NCI-H1417 treated with DMSO at 0.1 percent for 48 hours (cell line): ENCODE data around the gene DPPA5.
"Not testable (repeated sequence)": the region's sequence is repeated elsewhere in the genome, so short reads cannot be mapped to it uniquely, and the experiment has no call there.

Experiments used
- DNase-seq: peaks from one replicate; lab custom pipeline; 2025; lab: John Stamatoyannopoulos, UW

The DPPA5 gene, protein sequence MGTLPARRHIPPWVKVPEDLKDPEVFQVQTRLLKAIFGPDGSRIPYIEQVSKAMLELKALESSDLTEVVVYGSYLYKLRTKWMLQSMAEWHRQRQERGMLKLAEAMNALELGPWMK

DNA sequence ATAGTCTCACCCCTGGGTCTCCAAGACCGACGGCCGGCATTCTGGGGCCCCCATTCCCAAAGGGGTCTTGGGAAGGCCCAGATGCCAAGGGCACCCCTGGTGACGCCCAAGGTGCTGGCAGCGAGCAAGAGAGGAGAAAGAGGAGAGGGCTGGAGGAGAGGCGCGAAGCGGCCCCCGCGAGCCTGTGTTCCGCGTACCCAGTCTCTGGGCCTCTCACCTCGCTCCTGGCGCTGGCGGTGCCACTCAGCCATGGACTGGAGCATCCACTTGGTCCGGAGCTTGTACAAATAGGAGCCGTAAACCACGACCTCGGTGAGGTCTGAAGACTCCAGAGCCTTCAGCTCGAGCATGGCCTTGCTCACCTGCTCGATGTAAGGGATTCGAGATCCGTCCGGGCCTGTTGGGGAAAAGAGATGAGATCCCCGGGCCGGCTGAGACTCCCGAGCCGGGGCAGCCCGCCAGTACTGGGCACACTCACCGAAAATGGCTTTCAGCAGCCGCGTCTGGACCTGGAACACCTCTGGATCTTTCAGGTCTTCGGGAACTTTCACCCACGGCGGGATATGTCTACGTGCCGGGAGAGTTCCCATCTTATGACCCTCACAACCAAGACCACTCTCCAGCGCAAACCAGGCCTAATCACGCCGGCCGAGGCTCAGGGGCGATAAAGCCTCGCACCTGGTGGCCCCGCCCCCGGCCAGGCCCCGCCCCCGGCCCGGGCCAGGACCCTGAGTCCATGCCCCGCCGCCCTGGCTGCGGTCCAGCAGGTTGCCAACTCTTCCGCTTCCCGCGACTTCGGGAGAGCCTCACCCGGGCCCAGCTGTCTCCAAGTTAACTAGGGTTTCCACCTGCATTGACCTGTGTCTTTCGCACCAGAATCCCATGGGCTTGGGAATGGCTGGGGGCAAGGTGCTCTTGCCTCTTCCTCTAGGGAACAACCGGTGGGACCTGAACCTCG is at the start of gene DPPA5:
Gene DPPA5 (minus strand): TSS at position 641 of the 958 bp plus-strand sequence. CDS start 51 bp downstream, at position 590.
- no peak for DNase-seq

DNA sequence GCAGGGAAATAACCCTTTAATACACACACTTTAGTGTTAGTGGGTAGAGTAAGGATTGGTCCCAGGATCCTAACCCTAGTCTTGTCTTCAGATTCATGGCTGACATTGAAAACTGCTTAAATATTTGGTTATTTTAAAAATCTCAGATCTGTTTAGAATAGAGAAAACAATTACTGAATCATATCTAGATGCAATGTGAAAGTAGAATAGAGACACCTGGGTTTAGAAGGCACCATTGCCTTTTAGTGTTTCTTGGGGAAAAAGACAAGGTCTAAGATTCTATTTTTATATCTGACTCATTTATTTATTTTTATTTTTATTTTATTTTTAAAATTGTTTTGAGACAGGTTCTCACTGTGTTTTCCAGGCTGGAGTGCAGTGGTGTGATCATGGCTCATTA is 46.6 kb upstream of the DPPA5 start:
- DNase-seq = no peak

DNA sequence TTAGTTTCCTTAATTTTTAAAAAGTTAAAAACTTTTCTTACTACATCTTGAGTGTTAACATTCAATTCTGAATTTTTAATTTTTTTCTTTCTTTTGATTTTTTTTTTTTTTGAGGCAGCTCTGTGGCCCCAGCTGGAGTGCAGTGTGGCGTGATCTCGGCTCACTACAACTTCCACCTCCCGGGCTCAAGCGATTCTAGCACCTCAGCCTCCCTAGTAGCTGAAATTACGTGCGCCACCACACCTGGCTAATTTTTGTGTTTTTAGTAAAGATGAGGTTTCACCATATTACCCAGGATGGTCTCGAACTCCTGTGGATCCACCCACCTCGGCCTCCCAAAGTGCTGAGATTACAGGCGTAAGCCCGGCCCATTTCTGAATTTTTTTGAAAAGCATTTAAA is 41.8 kb upstream of the DPPA5 start:
- no peak for DNase-seq

DNA sequence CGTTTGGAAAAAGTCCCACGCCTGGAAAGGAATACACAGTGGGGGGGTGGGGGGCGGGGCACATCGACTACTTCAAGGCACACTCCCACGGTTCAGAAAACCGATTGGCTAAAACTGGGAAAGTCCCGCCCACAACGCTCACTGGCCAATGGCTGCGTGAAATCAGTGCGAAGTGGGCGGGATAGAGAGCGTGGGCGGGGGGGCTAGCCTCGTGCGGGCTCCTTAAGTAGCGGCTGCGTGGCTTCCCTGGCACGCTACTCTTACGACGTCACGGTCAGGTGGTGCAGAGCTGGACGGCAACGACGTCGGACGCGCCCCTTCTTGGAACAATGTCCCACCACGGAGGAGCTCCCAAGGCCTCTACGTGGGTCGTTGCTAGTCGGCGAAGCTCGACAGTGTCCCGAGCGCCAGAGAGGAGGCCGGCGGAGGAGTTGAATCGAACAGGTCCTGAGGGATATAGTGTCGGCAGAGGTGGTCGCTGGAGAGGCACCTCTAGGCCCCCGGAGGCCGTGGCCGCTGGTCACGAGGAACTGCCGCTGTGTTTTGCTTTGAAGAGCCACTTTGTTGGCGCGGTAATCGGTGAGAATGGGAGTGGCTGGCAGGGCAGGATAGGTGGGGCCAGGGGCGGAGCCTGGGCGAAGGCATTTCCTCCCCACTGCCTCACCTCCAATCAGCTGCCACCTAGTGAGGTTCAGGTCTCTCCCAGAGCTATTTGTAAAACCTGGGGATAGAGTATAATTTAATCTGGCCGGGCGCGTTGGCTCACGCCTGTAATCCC is 40.7 kb upstream of the DPPA5 start, which contains the start of gene DDX43:
Gene DDX43 (plus strand): TSS at position 252 of the 778 bp plus-strand sequence. CDS start 78 bp downstream, at position 330.
- no peak for DNase-seq

DNA sequence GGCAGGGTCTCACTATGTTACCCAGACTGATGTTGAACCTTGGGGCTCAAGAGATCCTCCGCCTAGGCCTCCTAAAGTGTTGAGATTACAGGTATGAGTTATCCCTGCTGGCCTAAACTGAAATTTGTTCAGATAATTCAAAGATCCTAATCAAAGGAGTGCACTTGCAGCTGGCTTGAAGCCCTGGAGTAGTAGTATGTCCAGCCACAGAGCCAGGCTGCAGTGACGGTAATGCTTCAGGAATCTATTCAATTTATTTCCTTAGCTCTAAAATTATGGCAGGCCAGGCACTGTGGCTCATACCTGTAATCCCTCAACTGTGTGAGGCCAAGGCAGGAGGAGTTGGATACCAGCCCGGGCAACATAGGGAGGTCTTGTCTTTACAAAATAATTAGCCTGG is 39.2 kb upstream of the DPPA5 start:
- DNase-seq = no peak

DNA sequence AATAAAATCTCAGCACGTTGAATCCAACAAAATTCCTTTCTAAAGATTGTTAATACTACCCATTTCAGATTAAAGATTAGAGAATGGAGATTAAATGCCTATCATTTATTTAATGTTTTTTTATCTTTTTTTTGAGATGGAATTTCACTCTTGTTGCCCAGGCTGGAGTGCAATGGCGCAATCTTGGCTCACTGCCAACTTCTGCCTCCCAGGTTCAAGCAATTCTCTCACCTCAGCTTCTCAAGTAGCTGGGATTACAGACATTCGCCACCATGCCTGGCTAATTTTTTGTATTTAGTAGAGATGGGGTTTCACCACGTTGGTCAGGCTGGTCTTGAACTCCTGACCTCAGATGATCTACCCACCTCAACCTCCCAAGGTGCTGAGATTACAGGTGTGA is 38.1 kb upstream of the DPPA5 start:
- not testable (repeated sequence) for DNase-seq

DNA sequence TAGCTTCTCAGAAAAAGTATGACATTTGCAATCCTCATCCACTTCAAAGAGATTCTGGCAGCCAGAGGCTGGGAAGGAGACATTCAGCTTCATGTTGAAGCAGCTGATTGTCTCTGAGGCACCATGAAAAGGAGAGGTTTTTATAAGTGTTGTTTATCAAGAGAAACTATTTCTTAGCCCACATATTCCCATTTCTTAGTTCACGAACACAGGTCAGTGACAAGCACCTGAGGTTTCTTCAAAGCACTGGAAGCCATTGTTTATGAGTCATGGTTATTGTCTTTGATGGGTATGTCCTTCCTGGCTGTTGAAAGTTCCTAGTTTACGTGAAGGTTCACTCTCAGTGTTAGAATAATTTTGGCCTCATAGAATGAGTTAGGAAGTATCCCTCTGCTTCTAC is 37.6 kb upstream of the DPPA5 start:
- DNase-seq = no peak

DNA sequence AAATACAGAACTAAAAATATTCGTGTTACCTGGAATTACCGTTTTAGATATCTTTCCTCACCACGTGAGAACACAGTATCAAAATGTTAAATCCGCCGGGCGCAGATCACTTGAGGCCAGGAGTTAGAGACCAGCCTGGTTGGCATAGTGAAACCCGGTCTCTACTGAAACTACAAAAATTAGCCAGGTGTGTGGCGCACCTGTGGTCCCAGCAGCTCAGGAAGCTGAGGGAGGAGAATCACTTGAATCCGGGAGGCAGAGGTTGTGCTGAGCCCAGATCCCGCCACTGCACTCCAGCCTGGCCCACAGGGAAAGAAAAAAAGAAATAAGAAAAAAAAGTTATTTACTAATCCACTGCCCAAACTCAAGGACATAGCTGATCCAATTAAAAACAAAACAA is 35.8 kb upstream of the DPPA5 start:
- DNase-seq = no peak

DNA sequence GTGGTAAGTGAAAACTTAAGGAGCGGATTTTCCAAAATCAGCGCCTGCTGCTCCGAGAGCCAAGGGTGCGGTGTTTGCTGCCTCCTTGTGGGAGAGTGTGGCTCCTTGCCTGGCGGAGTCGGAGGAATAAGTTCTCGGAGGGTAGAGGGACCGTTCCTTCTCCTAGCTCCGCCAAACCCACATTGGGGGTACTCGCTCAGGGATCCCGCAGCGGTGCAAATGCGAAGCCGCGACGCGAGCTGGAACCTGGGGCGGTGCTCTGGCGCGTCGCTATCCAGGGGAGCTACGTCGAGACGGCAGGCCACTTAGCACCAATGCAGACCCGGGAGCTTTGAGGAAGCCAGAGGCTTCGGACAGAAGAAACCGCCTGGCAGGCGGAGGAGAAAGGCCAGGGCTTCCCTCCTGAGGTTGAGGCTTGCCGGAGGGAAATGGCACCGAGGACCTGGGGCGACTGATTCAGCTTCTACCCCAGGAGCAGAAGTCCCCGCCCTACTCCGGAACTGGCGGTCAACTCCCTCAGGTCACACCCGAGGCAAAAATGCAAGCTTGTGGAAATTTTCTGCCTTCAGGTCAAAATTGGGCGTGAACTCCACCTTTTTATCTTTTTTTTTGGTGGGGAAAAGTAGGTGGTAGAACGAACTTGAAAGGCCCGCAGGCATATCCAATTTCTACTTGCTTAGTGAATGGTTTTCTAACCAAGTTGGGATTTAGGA is 34.9 kb upstream of the DPPA5 start:
- no peak for DNase-seq

DNA sequence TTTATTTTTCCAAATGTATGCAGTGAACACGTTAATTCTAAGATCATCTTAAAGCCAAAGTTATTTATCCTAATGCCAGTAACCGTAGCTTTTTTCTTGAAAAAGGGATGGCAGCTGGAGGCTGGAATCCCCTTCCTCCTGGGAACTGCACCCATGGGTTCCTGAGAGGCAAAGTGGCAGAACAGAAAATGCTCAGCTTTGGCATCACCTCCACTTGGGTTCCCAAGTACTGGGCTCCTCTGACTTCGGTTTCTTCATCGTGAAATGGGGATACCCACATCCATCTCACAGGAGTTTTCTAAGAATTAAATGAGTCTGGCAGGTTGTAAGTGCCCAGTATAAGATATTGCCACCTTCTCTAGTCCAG is 34.3 kb upstream of the DPPA5 start:
- DNase-seq = no peak

DNA sequence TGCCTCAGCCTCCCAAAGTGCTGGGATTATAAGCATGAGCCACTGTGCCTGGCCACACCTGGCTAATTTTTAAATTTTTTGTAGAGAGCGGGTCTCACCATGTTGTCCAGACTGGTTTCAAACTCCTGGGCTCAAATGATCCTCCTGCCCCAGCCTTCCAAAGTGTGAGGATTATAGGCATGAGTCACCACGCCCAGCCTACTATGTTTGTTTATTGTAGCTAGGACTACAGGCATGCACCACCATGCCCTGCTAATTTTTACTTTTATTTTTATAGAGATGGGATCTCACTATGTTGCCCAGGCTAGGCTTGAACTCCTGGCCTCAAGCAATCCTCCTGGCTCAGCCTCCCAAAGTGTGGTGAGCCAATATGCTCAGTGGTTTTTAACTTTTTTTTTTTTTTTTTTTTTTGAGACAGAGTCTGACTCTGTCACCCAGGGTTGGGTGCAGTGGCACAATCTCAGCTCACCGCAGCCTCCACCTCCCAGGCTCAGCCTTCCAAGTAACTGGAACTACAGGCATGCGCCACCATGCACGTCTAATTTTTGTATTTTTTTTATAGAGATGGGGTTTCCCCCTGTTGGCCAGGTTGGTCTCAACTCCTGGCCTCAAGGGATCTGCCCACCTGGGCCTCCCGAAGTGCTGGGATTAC is 28.5 kb upstream of the DPPA5 start:
- no peak for DNase-seq

DNA sequence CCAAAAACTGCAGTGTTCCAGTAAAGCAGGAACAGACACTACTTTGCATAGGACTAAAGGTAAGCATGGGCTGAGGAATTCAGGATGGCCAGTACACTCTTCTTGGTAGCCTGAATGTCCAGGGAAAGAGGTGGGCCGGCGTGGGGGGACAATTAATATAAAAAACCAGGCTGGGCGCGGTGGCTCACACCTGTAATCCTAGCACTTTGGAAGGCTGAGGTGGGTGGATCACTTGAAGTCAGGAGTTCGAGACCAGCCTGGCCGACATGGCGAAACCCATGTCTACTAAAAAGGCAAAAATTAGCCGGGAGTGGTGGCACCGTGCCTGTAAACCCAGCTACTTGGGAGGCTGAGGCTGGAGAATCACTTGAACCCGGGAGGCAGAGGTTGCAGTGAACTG is 27.5 kb upstream of the DPPA5 start:
- DNase-seq = not testable (repeated sequence)

DNA sequence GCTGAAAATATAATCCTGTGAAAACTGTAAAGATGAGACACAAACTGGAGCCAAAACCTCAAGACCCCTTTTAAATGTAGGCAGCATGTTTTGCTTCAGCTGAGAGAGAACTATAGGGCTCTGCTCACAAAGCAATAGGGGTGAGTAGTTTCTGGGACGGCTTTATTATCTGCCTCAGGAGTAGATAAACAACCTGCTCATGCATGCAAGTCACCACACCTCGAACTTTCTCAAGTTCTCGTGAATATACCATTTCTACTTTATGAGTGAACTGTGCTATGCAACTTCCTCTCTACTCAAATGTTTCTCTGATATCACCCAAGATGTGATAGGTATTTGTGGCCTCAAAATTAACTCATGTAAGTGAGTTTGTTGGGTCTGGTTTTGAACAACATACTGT is 23.1 kb upstream of the DPPA5 start:
- no peak for DNase-seq

DNA sequence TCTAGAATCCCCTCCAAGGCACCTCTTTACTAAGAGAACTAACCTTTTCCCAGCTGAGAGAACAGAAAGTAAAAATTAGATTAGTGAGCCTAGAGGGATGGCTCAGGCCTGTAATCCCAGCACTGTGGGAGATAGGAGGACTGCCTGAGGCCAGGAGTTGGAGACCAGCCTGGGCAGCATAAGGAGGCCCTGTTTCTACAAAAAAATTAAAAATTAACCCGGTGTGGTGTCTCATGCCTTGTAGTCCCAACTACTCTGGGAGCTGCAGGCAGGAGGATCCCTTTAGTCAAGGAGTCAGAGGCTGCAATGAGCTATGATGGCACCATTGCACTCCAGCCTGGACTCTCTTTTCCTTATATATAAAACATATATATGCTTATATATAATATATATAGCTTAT is 21.1 kb upstream of the DPPA5 start:
- DNase-seq = no peak

DNA sequence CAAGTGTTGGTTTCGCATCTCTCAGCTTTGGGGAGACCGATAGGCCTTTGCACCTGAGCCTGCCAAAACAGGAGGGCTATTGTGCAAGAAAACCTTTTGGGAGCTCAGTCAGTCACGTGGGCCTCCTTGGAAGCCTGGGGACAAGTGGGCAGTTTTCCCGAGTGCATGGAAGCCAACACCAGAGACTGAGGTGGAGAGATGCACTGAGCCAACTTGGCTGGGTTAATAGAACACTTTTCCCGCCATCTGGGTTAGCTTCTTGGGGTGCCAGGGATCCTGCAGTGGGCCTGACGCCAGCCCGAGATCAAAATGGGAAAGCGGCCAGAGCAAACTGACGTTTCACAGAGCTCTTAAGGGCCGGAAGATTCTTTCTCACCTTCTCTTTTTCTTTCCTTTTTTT is 18.4 kb upstream of the DPPA5 start:
- DNase-seq = no peak

DNA sequence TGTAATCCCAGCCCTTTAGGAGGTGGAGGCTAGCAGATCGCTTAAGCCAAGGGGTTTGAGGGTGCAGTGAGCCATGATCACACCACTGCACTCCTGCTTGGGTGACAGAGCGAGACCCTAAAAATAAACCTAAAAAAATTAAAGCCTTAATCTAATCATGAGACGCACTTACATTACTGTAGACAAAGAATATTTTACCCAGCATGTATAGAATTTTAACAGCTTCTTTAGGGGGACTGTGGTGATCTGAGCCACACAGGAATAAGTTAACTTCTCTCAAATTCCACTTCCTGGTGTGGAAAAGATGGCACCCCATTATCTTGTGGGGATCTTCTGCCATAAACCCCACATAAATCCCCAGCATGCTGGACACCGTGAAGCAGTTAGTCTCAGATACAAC is 17.9 kb upstream of the DPPA5 start:
- DNase-seq = no peak

DNA sequence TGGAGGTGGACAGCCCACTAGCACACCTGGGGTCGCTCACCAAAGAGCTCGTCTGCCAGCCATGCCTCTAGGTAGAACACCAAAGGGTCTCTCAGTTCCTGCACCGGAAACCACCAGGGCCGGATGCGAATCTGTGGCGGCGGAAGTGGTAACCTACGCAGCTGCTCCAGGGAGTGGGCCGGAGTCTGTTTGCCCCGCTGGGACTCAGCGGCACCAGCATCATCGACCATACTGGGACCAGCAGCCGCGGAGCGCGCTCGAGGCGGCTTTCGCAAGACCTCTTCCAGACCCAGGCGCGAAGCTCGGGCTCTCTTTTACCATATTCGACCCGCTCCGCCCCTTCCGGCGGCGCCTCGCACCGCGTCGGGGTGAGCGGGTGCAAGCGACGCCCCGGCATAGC is 15.5 kb upstream of the DPPA5 start, which contains the start of gene OOEP:
Gene OOEP (minus strand): TSS at position 335 of the 400 bp plus-strand sequence. CDS start 105 bp downstream, at position 230.
- DNase-seq = no peak

DNA sequence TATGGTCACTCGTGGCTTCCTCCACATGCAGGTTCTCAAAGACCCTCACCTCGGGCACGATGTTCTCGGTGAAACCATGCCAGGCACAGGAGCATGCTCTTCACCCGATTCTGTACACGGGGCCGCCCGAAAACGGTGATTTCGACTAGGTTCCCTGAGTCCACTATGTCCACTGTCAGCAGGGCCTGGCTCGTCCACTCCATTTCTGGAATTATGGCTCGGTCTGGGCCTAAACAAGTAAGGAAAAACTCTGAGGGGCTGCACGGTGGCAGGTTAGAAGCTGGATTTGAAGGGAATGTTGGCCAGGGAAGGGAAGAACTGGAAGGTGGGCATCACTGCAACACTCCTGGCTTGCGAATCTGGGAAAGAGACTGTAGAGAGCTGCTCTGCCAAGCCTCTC is 15.1 kb upstream of the DPPA5 start:
- DNase-seq = no peak

DNA sequence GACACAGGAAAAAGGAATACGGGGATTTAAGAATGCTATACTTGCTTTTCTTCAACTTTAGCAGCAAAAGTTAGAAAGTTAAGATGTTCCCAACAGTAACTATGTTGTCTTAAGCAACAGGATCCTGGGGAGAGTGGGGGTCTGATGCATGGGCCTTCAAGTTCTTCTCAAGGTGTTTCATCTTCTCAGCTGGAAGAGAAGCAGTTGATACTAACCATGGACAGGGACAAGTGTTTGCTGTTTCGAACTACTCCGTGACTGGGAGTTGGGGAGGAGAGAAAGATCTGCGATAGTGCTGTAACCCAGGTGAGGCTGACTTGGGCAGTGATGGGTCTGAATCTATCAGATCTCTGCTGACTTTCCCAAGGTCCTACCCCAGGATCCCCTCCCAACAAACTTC is 14.6 kb upstream of the DPPA5 start:
- DNase-seq = no peak

DNA sequence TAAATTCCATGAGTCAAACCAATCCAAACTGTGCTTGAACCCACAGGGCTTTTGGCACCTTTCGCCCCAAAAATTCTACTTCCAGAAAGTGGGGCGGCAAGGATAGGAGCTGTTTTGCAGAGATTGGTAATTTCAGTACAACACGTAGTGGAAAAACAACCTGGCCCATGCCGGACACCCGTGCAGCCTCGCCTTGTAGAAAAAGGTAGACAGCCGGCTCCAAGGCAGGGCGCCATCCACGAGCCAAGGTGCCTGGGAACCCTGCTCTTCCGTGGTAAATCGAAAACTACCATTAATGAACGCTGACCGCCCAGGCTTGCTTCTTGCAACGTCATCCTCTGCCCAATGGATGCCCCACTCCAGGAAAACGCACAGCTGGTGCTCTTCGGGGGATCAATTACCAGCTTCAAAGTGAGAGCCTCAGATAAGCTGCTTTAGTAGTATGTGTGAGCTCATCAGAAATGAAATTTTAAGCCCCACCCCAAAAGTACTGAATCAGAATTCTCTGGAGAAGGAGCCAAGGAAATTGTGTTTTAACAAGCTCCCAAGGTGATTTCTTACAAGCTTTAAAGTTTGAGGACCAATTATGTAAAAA is 13.8 kb upstream of the DPPA5 start:
- no peak for DNase-seq

DNA sequence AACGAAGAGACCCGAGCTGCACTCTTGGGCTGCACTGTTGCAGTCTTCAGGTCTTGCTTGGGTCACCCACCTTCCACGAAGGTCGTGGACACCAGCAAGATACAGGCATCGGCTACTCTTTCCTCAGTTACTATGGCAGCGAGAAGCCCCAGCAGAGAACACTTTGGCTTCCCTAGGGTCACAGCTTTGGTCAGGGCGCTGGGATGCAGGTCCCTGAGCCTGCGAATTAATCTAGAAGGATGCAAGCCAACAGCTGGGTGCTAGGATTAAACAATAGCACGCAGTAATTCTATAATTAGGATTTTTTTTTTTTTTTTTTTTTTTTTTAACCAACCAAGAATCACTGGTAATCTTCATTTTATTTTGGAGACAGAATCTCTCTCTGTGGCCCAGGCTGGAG is 10.5 kb upstream of the DPPA5 start:
- no peak for DNase-seq
